Activated CD4-positive, alpha-beta T cell treated with anti-CD3 and anti-CD28 coated beads for 36 hours (primary cell): ENCODE measurements around the gene SUV39H1. TPM values are rescaled to one million over a fixed set of nuclear protein-coding genes. Genes with fewer than 3 reads are reported as not detected.
"Not testable (repeated sequence)": the region's sequence is repeated elsewhere in the genome, so short reads cannot be mapped to it uniquely, and the experiment has no call there.

Experiments
- ATAC-seq: fragments of 200-7000 bp; cut with Tn5 transposase; one replicate; pipeline ENCODE4 v1.10.0; 2021; ENCODE audit warnings: mild to moderate bottlenecking, moderate library complexity
- CTCF ChIA-PET: fragments of 350-600 bp; sonication (Branson Sonifier 250); formaldehyde crosslinking; loops from one replicate; lab custom pipeline; 2021; ENCODE audit warnings: antibody characterized with exemption; lab: Charles Lee
- POLR2A ChIA-PET: fragments of 350-600 bp; sonication (Branson Sonifier 250); formaldehyde crosslinking; loops from one replicate; lab custom pipeline; 2021; ENCODE audit warnings: antibody characterized with exemption, inconsistent platforms; lab: Charles Lee
- DNase-seq: peaks from one replicate; pipeline ENCODE4 v3.0.0-alpha.2; 2020
- H3K27ac Mint-ChIP-seq: one replicate; pipeline ENCODE4 v1.8.0; 2021; ENCODE audit warnings: mixed read lengths
- H3K27me3 Mint-ChIP-seq: one replicate; pipeline ENCODE4 v1.8.0; 2021; ENCODE audit warnings: mixed read lengths
- H3K36me3 Mint-ChIP-seq: one replicate; pipeline ENCODE4 v1.8.0; 2021; ENCODE audit warnings: low read depth, mixed read lengths
- H3K4me1 Mint-ChIP-seq: one replicate; pipeline ENCODE4 v1.8.0; 2021; ENCODE audit warnings: mixed read lengths
- H3K4me3 Mint-ChIP-seq: one replicate; pipeline ENCODE4 v1.8.0; 2021; ENCODE audit warnings: mild to moderate bottlenecking, moderate library complexity, mixed read lengths
- H3K9me3 Mint-ChIP-seq: one replicate; pipeline ENCODE4 v1.8.0; 2021; ENCODE audit warnings: low read depth, mixed read lengths
- intact Hi-C, 2 experiments: fragments of 100-400 bp; cut with DNase I in 1 of 2; cut with micrococcal nuclease in 1 of 2; formaldehyde crosslinking; loops; one replicate each; pipeline versions ENCODE4 v1.14.2 to v1.15.1; 2022 to 2024; cut with DNase I, micrococcal nuclease
- total RNA-seq, 2 experiments: library from RNA; stranded (reverse); gene quantifications; one replicate each; pipeline ENCODE4 v1.2.3, GENCODE V29; 2021

SUV39H1 gene
- total RNA-seq, 2 experiments from 2014 or later: 30.8 to 31.7 TPM

DNA sequence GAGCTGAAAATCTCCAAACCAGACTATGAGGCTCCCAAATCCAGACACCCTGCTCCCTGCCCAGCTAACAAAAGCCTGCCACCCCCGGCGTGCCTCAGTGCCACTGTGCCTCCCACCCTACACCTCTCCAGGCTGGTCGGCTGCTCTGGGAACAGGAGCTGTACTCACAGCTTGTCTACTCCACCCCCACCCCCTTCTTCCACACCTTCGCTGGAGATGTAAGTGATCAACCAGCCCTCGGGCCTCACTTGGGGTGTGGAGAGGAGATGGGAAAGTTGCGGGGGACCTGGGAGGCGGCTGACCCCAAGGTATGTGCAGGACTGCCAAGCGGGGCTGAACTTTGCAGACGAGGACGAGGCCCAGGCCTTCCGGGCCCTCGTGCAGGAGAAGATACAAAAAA, 11.1 kb upstream of the SUV39H1 start:
- peak overlapping the region; percentile 96 for H3K27ac Mint-ChIP-seq
- POLR2A ChIA-PET: interaction anchor here (0.6 kb wide), 1 partner anchor 10 kb away, joined by 3 read pairs; no protein-coding TSS in a partner anchor
- DNase-seq (no peak), ATAC-seq (no peak)
- CTCF ChIA-PET: interaction anchor here (1.4 kb wide), 1 partner anchor 37 kb away, joined by 3 read pairs; no protein-coding TSS in a partner anchor
- no peaks in the 10 kb centered on the region for H3K27me3 Mint-ChIP-seq
- intact Hi-C loops: no loop called here
- H3K9me3 Mint-ChIP-seq: no peaks in the 10 kb centered on the region
- H3K4me1 Mint-ChIP-seq: peaks cover 45% of the 10 kb centered on the region
- peaks cover 37% of the 10 kb centered on the region for H3K36me3 Mint-ChIP-seq
- peak overlapping the region; percentile 93 for H3K4me3 Mint-ChIP-seq

DNA sequence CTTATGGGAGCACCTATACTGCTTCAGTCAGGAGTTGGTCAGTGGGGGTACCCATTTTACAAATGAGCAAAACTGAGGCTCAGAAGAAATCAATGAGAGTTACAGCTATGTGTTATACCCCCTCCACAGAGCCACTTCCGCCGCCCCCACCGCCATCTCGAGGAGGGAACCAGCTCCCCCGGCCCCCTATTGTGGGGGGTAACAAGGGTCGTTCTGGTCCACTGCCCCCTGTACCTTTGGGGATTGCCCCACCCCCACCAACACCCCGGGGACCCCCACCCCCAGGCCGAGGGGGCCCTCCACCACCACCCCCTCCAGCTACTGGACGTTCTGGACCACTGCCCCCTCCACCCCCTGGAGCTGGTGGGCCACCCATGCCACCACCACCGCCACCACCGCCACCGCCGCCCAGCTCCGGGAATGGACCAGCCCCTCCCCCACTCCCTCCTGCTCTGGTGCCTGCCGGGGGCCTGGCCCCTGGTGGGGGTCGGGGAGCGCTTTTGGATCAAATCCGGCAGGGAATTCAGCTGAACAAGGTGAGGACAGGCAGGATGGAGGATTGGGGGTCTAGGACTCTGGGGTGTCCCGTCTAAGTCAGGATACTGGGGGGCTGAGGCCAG, 7.9 kb upstream of the SUV39H1 start:
- peaks cover 41% of the 10 kb centered on the region for H3K36me3 Mint-ChIP-seq

DNA sequence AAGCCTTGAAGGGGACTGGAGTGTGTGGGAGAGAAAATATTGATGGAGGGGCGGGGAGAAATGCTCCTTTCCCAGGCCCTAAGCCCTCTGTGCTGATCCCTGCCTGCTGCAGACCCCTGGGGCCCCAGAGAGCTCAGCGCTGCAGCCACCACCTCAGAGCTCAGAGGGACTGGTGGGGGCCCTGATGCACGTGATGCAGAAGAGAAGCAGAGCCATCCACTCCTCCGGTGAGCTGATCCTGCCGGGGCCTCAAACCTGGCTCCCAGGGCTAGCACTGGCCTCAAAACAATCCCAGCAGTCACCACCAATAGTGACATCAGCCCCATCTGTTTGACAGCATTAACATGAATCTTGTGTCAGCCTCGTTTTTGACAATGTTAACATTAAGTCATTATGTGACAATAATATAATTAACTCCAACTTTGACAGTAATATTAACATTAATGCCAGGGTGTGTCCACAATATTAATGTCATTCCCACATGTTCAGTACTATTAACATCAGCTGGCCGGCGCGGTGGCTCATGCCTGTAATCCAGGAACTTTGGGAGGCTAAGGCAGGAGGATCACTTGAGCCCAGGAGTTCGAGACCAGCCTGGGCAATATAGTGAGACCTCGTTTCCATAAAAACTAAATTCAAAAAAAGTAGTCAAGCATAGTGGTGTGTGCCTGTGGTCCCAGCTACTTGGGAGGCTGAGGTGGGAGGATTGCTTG, 7.2 kb upstream of the SUV39H1 start:
- no peak overlapping the region for H3K27ac Mint-ChIP-seq
- peaks cover 33% of the 10 kb centered on the region for H3K4me1 Mint-ChIP-seq
- CTCF ChIA-PET: no interaction called here
- no peaks in the 10 kb centered on the region for H3K27me3 Mint-ChIP-seq
- H3K36me3 Mint-ChIP-seq: peaks cover 38% of the 10 kb centered on the region
- POLR2A ChIA-PET: no interaction called here
- no peak overlapping the region for H3K4me3 Mint-ChIP-seq
- H3K9me3 Mint-ChIP-seq: no peaks in the 10 kb centered on the region
- DNase-seq: no peak
- intact Hi-C loops: no loop called here
- no peak for ATAC-seq

More for the DNA sequence above, 7.9 kb upstream of the SUV39H1 start:
- Mint-ChIP-seq H3K27me3 (no peaks in the 10 kb centered on the region), H3K9me3 (no peaks in the 10 kb centered on the region), H3K4me3 (no peak overlapping the region), H3K27ac (no peak overlapping the region), H3K4me1 (peaks cover 34% of the 10 kb centered on the region)
- intact Hi-C loops: no loop called here
- ATAC-seq (no peak), DNase-seq (no peak)
- ChIA-PET CTCF (no interaction called here), POLR2A (no interaction called here)

DNA sequence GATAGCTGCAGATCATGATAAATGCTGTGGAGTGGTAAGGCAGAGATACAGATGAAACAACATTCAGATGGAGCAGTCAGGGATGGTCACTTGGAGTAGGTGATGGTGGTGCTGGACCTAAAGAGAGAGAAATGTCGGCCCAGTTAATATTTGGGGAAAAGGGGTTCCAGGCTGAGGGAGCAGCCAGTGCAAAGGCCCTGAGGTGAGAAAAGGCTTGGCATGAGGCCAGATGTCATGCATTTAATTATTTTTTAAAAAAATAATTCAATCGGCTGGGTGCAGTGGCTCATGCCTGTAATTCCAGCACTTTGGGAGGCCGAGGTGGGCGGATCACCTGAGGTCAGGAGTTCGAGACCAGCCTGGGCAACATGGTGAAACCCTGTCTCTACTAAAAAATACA, 4.8 kb upstream of the SUV39H1 start:
- H3K4me1 Mint-ChIP-seq: peaks cover 20% of the 10 kb centered on the region
- H3K4me3 Mint-ChIP-seq, POLR2A ChIA-PET, H3K27me3 Mint-ChIP-seq, intact Hi-C loops, H3K27ac Mint-ChIP-seq, H3K9me3 Mint-ChIP-seq, CTCF ChIA-PET, DNase-seq, ATAC-seq: not testable (repeated sequence)
- peaks cover 20% of the 10 kb centered on the region for H3K36me3 Mint-ChIP-seq

DNA sequence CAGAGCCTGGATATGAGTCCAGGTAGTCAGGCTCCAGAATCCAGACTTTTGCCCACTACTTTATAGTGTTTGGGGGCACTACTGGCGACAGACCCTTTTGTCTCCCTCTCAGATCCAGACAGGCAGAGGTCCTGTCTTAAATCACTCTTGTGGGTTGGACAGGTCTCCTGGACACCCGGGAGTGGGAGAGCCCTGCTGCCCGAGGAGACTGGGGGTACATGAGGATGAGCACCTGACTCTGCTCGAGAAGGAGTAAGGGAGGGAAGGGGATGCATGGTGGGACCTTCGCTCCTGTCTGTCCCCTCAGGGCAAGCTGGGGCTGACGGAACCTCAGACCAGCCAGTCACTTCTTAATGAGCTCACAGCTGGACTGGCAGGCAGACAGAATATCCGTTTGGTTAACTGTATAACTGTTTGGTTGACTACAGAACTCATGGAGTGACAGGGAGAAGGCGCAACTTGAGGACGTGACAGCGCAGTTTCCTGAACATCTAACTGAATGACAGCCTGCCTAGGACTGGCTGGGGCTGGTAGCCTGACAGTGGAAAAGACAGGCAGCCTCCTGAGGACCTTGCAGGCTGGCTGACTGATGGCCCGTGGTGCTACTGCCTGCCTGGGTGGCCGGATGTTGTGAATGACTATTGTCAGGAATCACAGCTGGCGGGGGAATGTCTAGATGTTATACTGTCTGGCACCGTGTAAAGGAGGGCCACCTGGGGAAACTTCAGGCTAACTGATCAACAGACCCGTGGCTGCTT, 1.6 kb upstream of the SUV39H1 start:
- Mint-ChIP-seq H3K27ac (peak overlapping the region; percentile 87), H3K4me1 (peaks cover 15% of the 10 kb centered on the region), H3K4me3 (peak overlapping the region; percentile 10), H3K9me3 (no peaks in the 10 kb centered on the region), H3K36me3 (peaks cover 22% of the 10 kb centered on the region), H3K27me3 (no peaks in the 10 kb centered on the region)
- ChIA-PET POLR2A (interaction anchor here (1.2 kb wide), 1 partner anchor 43 kb away, joined by 3 read pairs; no protein-coding TSS in a partner anchor), CTCF (interaction anchor here (0.8 kb wide), 1 partner anchor 47 kb away, joined by 3 read pairs; no protein-coding TSS in a partner anchor)
- ATAC-seq (no peak), DNase-seq (no peak)
- intact Hi-C loops: loop anchor here in 1 of 2 experiments (5.0 kb wide), 3 partner anchors 118 to 572 kb away; partner anchors contain the start of genes FTSJ1 and PPP1R3F

DNA sequence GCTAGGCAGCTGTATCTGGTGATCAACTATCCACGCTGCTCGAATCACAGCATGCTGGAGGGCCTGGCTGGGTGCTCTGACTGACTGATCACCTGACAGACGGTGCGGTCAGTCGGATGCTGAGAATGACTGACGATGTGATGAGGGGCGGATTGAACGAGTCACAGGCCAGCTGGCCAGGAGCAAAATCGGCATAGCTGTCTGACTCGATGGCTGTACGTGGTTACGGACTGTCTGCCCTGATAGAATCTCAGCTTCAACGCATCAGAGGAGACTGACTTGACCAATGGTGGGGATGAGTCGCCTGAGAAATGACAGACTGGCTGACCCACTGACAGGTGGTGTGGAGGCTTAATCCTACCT, 1.0 kb upstream of the SUV39H1 start:
- POLR2A ChIA-PET: interaction anchor here (0.7 to 1.5 kb wide), 5 partner anchors 10 to 43 kb away, joined by 3 to 15 read pairs (median 3); partner anchors contain the start of gene WAS
- H3K27me3 Mint-ChIP-seq: no peaks in the 10 kb centered on the region
- H3K4me1 Mint-ChIP-seq: peaks cover 15% of the 10 kb centered on the region
- intact Hi-C loops: loop anchor here in 1 of 2 experiments (5.0 kb wide), 3 partner anchors 118 to 572 kb away; partner anchors contain the start of genes FTSJ1 and PPP1R3F
- no peaks in the 10 kb centered on the region for H3K9me3 Mint-ChIP-seq
- peaks cover 23% of the 10 kb centered on the region for H3K36me3 Mint-ChIP-seq
- ATAC-seq (no peak), DNase-seq (no peak)
- peak overlapping the region; percentile 91 for H3K4me3 Mint-ChIP-seq
- CTCF ChIA-PET: interaction anchor here (0.8 kb wide), 1 partner anchor 47 kb away, joined by 3 read pairs; no protein-coding TSS in a partner anchor
- H3K27ac Mint-ChIP-seq: peak overlapping the region; percentile 87

DNA sequence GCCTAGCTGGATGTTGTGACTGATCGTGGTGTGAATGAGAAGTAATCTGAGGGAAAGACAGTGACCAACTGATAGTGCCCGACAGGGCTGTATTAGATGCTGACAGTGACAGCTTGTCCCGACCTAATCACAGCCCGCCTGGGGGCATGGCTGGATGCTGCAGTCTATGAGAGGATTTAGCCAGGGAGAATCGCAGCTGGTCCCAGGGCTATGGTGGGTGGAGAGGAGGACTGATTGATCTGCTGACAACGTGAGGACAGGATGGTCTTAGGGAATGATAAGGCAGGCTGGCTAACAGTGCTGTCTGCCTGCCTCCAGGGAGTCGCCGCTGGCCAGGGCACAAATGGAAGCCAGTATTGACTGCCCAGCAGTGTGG, 621 bp upstream of the SUV39H1 start:
- ChIA-PET POLR2A (interaction anchor here (0.6 to 1.5 kb wide), 7 partner anchors 11 to 409 kb away, joined by 3 to 15 read pairs (median 4); partner anchors contain the start of genes PQBP1, TIMM17B and WAS), CTCF (no interaction called here)
- Mint-ChIP-seq H3K27ac (peak overlapping the region; percentile 87), H3K27me3 (no peaks in the 10 kb centered on the region), H3K9me3 (no peaks in the 10 kb centered on the region), H3K4me3 (peak overlapping the region; percentile 91), H3K4me1 (peaks cover 18% of the 10 kb centered on the region), H3K36me3 (peaks cover 25% of the 10 kb centered on the region)
- DNase-seq (no peak), ATAC-seq (peak; percentile 2)
- intact Hi-C loops: loop anchor here (1.0 to 5.0 kb wide), 16 partner anchors 13 to 1037 kb away; partner anchors contain the start of genes FTSJ1 (in 1 of the 2), PPP1R3F (in 1 of the 2), PQBP1 (in 1 of the 2) and TIMM17B (in 1 of the 2)

DNA sequence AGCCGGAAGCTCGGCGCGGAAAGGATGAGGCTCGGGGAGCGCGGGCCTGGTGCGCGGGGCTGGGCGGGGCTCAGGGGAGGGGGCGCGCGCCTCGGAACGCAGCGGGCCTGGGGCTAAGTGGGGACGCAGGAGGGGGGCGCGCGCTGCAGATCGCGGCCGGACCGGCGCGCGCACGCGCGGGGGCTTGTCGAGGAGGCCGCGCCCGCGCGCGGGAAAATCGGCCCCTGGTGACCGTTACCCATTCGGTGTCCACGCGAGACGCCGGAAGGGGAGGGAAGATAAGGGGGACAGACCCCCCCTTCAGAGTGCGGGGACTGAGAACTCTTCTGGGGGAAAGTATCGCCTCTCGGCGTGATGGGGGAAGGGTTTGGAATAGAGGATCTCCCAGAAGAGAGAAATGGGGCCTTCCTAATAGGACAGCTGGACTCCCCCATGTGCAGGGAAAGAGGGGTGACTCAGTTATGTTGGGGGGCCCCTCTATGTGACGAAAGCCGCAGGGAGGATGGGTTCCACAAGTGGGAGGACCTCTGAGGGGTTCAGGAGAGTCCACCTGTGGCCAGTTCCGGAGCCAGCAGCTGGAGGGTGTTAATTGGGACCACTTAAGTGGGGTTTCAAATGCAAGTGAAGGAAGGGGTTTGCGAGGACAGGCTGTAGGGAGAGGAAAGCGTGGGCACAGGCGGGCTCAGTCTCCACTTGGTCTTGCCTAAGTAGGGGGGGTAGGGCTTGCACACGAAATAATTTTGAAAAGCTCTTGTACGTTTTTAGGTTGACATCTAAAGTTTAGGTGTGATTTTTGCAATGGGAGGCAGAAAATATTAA, 584 bp downstream of the SUV39H1 start:
- Mint-ChIP-seq H3K27me3 (no peaks in the 10 kb centered on the region), H3K36me3 (peaks cover 22% of the 10 kb centered on the region), H3K27ac (peak overlapping the region; percentile 92), H3K4me1 (peaks cover 19% of the 10 kb centered on the region), H3K9me3 (no peaks in the 10 kb centered on the region), H3K4me3 (peak overlapping the region; percentile 91)
- POLR2A ChIA-PET: interaction anchor here (0.5 to 1.5 kb wide), 6 partner anchors 14 to 343 kb away, joined by 3 to 15 read pairs (median 5); partner anchors contain the start of genes PQBP1, TIMM17B and WAS
- CTCF ChIA-PET: no interaction called here
- DNase-seq (peak; percentile 60), ATAC-seq (peak; percentile 15)
- intact Hi-C loops: loop anchor here (1.0 to 5.0 kb wide), 16 partner anchors 14 to 1038 kb away; partner anchors contain the start of genes FTSJ1 (in 1 of the 2), PPP1R3F (in 1 of the 2), PQBP1 (in 1 of the 2) and TIMM17B (in 1 of the 2)

DNA sequence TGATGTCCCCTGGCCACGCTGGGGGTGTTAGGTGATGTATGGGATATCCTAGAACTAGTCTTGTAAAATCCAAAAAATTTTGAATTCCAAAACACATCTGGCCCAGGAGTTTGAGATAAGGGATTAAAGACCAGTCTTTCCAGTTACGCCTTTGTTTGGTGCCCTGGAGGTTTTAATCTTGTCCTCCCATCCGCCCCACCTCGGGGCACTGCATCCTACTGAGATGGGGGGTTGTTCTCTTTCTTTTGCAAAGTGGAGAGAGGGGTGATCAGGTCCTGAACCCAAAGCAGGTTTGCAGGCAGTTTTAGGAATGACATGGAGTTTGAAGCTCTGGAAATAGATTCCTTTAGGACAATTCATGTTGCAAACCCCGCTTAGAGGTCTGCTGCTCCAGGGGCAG, 1.8 kb downstream of the SUV39H1 start:
- H3K4me1 Mint-ChIP-seq: peaks cover 22% of the 10 kb centered on the region
- no peak for DNase-seq
- intact Hi-C loops: loop anchor here in 1 of 2 experiments (5.0 kb wide), 3 partner anchors 121 to 569 kb away; partner anchors contain the start of genes FTSJ1 and PPP1R3F
- ChIA-PET POLR2A (no interaction called here), CTCF (interaction anchor here (0.6 kb wide), 1 partner anchor 197 kb away, joined by 5 read pairs; no protein-coding TSS in a partner anchor)
- no peak overlapping the region for H3K27ac Mint-ChIP-seq
- no peaks in the 10 kb centered on the region for H3K27me3 Mint-ChIP-seq
- peaks cover 29% of the 10 kb centered on the region for H3K36me3 Mint-ChIP-seq
- H3K9me3 Mint-ChIP-seq: no peaks in the 10 kb centered on the region
- peak overlapping the region; percentile 91 for H3K4me3 Mint-ChIP-seq
- no peak for ATAC-seq

DNA sequence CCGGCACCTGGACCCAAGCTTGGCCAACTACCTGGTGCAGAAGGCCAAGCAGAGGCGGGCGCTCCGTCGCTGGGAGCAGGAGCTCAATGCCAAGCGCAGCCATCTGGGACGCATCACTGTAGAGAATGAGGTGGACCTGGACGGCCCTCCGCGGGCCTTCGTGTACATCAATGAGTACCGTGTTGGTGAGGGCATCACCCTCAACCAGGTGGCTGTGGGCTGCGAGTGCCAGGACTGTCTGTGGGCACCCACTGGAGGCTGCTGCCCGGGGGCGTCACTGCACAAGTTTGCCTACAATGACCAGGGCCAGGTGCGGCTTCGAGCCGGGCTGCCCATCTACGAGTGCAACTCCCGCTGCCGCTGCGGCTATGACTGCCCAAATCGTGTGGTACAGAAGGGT, 3.7 kb downstream of the SUV39H1 start:
- Mint-ChIP-seq H3K27me3 (no peaks in the 10 kb centered on the region), H3K36me3 (peaks cover 37% of the 10 kb centered on the region), H3K4me3 (no peak overlapping the region), H3K27ac (no peak overlapping the region), H3K4me1 (peaks cover 22% of the 10 kb centered on the region), H3K9me3 (no peaks in the 10 kb centered on the region)
- ChIA-PET CTCF (interaction anchor here (0.6 kb wide), 1 partner anchor 318 kb away, joined by 3 read pairs; no protein-coding TSS in a partner anchor), POLR2A (no interaction called here)
- ATAC-seq (no peak), DNase-seq (no peak)
- intact Hi-C loops: no loop called here
